GDM1 (cell line): Measurements from ENCODE around the gene ALOX12B.
A peak's percentile ranks its signal among the peaks of the same experiment; 100 is the strongest.

Experiments
- DNase-seq: peaks from one replicate; lab custom pipeline; 2025; lab: John Stamatoyannopoulos, UW

Gene ALOX12B

GRCh38 chr17:8087075-8087951 lies at the start of gene ALOX12B:
Gene ALOX12B (minus strand): TSS chr17:8087716. CDS start chr17:8087442, 274 bp downstream.
- no peak for DNase-seq

DNA sequence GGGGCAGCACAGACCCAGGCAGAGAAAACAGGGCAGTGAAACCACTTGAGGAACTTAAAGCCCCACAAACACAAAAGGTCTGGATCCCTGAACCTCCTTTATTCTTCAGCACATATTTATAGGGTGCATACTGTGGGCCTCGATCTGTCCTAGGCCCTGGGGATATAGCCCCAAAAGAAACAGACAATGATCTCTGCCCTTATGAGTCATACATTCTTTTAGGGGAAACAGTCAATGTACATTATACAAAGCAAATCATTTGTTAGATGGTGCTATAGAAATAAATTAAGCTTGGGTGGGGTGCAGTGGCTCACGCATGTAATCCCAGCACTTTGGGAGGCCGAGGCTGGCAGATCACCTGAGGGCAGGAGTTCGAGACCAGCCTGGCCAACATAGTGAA lies 46.4 kb upstream of the ALOX12B start:
- DNase-seq = no peak

GRCh38 chr17:8133399-8133798 lies 45.9 kb upstream of the ALOX12B start:
- no peak for DNase-seq

GRCh38 chr17:8131844-8132441 lies 44.4 kb upstream of the ALOX12B start:
- DNase-seq = no peak

- DNase-seq = no peak
Measured at GRCh38 chr17:8128125-8128784, 40.7 kb upstream of the ALOX12B start.

DNA sequence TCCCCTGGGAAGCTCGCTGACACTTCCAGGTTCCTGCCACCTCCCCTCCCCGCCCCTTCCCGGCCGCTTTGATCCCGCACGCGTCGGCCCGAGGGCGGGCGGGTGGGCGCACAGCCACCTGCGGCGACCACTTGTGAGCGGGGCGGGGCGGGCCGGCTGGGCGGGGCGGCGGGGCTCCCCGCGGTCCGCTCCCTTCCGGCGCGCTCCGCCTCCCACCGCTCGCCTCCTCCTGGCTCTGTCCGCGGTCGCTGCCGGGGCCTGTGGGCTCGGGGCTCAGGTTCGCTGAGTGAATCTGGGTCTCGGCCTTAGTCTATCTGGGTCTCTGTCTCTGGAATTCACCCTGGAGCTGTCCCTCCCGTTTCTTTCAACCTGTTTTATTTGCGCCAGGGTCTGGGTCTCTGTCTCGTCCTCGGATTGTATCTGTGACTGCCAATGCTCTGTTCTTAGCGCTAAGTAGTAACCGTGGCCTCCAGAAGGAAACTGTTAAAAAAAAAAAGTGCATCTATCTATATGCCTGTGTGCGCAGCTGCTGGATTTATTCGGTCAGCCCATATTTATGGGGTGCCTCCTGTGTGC lies 39.1 kb upstream of the ALOX12B start:
- DNase-seq = no peak

DNA sequence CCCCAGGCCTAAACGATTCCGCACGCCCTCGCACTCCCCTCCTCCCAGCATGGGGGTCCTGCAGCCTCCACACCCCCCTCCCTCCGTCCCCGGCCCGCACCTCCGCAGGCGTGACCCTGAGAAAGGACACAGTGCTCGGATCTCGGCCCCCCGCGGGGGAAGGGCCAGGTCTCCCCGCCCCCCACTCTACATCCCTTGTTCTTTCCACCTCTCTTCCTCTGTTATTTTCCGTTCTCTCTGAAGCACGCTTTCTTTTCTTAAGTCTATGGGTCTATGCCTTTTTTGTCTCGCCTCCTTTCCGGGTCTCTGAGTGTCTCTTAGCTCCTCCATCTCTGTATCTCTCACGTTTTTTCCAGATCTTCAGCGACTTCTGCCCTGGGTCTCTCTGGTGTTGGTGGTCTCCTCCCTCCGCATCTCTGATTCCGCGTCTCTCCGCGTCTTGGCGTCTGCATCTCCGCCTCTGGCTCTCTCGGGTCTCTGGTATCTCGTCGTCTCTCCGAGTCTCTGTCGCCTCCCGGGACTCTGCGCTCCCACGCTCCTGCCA lies 38.5 kb upstream of the ALOX12B start:
- DNase-seq = no peak

DNA sequence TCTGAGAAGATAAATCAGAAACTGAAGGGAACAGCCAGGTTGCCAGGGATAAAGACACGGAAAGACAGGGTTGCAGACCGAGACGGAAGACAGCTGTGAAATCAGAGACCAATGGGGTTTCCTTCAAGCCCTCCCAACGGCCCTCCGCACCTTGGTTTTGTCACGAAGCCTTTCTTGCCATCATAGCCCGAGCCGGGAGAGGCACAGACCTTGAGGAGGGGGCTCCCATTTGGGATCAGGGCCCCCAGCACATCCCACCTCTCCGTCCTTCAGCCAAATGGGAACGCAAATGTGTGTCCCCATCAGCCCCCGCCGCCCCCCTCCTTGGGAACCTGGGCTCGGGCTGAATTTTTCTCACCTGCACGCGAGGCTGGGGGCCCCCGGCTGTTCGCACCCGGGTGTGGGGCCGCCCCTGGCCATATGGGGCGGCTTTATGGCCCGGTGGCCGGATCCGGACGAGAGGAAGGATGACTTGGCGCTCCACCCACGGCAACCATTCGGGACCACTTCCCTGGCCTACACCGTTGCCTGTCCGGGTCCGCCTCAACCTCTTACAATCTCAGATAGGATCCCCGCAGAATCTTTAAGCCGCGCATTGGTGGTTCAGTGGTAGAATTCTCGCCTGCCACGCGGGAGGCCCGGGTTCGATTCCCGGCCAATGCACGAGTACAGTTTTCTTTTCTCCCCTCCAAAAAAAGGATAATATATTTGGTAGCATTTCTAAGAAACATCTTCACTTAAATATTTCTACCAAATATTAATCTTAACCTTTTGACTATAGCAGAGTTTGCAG lies 37.8 kb upstream of the ALOX12B start:
- DNase-seq = peak; percentile 58

- no peak for DNase-seq
Measured at GRCh38 chr17:8124350-8125153, 37.0 kb upstream of the ALOX12B start.

DNA sequence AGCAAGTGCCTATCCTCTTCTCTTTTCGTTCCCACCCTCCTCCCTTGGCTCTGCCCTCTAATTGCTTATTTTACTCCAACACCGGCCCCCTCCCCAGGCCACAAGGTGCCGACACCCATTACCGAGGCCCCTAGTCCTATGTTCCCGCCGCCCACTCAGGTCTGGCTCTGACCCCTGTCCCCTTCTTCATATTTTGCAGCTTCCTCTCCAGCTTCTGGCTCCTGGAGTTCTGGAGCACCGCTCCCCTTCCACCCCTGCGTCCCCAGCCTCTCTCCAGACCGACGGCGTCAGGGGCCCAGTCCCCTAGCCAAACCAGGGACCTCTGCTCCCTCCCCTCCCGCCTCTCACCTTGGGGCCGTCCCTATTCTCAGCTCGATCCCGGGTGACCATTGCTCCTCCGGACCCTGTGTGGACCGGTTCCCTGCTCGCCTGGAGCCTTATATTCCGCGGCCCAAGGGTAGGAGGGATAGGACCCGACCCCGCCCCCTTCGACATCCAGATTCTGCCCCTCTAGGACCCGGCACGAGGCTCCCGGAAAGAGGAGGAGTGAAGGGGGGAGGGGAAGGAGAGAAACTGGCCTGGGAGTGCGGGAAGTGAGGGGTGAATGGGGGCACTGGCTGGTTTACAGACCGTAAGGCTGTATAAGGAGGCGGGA lies 36.3 kb upstream of the ALOX12B start, which contains the start of gene HES7:
Gene HES7, minus strand, starts transcription at position 412 of the 655 bp plus-strand sequence. Its CDS starts 22 bp downstream, at position 390.
- DNase-seq = no peak

- DNase-seq = no peak
Measured at GRCh38 chr17:8122924-8123694, 35.6 kb upstream of the ALOX12B start.

GRCh38 chr17:8122422-8122923 lies 35.0 kb upstream of the ALOX12B start:
- DNase-seq = no peak

DNA sequence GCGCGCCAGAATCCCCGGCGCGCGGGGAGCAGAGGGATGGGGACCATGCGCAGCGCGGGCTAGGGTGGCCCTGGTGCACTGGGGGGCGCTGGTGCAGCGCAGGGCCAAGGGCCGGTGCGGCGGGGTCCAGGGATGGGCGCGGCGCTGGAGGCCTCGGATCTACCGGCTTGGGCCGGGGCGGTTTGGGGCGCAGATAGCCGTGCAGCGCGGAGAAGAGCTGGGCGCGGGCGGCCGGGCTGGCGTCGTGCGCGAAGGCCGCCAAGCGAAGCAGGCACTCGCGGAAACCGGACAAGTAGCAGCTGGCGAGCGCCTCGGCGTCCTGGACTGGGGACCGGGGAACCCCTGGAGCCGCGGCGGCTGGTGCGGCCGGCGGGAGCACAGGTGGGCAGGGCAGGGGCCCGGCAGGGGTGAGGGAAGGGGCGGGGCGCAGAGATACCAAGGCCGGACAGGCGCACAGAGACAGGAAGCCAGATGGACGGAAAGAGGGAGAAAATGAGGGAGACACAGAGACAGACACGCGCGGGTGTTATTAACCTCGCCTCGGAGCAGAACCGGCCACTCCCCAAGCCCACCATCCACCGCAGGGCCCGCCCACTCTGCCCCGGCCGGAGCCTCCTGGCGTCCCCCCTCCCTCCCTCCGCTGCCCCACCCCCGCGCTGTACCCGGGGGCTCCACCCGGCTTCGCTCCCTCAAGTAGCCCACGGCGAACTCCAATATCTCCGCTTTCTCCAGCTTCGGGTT lies 34.3 kb upstream of the ALOX12B start:
- DNase-seq = peak; percentile 43

GRCh38 chr17:8121407-8121680 lies 33.8 kb upstream of the ALOX12B start:
- no peak for DNase-seq

GRCh38 chr17:8120520-8121406 lies 33.2 kb upstream of the ALOX12B start:
- peak; percentile 57 for DNase-seq

DNA sequence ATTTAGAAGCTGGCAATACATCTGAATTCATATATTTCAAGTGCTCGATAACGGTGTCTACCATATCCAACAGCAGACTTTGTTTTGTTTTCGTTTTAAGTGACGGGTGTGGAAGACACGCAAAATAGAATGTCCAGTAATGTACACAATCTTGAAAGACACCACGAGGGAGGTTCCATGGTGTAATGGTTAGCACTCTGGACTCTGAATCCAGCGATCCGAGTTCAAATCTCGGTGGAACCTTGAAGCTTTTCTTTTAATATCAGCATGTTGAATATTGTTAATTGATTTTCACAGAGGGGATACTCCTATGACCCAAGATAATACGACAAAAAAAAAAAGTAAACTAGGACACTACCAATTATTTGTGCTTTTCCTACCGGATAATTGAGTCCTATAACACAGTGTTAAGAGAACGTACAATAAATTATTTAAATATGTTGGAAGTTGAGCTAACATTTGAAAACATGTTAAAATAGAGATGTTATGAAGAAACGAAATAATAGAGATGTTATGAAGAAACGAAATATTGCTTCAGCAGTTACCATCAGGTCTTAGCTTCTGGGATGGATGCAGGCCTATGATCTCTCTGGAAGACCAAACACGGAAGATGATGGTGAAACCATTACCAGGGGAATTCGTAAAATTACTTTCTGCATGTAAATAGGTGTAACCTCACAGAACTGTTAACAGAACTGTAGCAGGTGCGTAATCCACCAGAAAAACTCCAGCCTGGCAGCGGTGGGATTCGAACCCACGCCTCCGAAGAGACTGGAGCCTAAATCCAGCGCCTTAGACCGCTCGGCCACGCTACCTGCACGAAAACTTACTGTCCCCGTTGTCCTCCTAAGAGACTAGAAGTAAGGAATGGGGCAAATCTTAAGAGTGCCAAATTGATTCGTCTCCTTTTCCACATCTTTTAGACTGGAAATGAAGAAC lies 32.3 kb upstream of the ALOX12B start:
- DNase-seq = peak; percentile 82
